Activated CD4-positive, alpha-beta T cell treated with anti-CD3 and anti-CD28 coated beads, Interleukin-2, amount 10 ng/mL, durations not matched to agents 24 days and 14 days (primary cell): ENCODE results near the gene PRKN. TPM values are rescaled to one million over a fixed set of nuclear protein-coding genes. Genes with fewer than 3 reads are reported as not detected.

Source experiments
- DNase-seq: peaks from one replicate; pipeline ENCODE4 v3.0.0; 2022
- H3K27ac Mint-ChIP-seq: one replicate; pipeline ENCODE4 v1.8.0; 2022; ENCODE audit warnings: mild to moderate bottlenecking, mixed read lengths
- H3K27me3 Mint-ChIP-seq: one replicate; pipeline ENCODE4 v1.8.0; 2022; ENCODE audit warnings: mixed read lengths
- H3K36me3 Mint-ChIP-seq: one replicate; pipeline ENCODE4 v1.8.0; 2022; ENCODE audit warnings: low read depth, mild to moderate bottlenecking, mixed read lengths
- H3K4me1 Mint-ChIP-seq: one replicate; pipeline ENCODE4 v1.8.0; 2021; ENCODE audit warnings: mixed read lengths
- H3K4me3 Mint-ChIP-seq: one replicate; pipeline ENCODE4 v1.8.0; 2022; ENCODE audit warnings: mild to moderate bottlenecking, moderate library complexity, mixed read lengths
- H3K9me3 Mint-ChIP-seq: one replicate; pipeline ENCODE4 v1.8.0; 2021; ENCODE audit warnings: mixed read lengths
- intact Hi-C: fragments of 100-400 bp; cut with micrococcal nuclease; formaldehyde crosslinking; loops from one replicate; pipeline ENCODE4 v1.15.1; 2023
- total RNA-seq: library from RNA; stranded (reverse); gene quantifications from 2 replicates; pipeline ENCODE4 v1.2.3, GENCODE V29; 2022

PRKN gene
- total RNA-seq, 1 donor from 2014 or later: not detected

DNA sequence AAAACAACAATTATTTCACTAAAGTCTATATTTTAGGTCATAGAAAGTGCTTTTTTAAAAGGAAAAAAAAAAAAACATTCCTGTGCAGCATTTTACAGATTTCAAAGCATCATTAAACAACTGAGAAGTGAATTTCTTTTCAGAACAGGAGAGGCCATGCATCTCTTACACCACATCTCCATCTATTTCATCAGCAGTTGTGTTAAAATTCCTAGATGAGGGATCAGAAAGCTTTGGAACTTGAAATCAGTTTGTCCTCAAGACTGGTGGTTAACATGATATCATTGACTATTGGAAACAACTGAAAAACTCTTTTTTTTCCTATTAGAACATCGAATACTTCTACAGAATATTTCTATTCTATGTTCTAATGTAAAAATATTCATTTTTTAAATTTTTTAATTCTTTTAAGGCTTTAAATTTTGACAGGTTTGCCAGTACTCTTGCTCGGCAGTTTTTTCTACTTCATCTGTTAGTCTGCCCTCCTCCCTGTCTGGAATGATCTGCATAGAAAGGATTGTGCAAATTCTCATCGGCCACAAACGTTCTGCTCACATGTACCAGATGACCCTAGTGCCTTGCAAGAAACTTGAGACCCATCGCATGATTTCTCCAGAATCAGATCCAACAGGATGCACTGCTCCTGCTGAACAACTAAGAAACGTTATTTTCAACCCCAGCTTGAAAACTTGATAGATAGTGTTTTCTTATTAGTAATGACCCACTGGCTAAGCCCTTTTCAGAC is 1042.7 kb downstream of the PRKN start:
- Mint-ChIP-seq H3K27me3 (no peaks in the 10 kb centered on the region), H3K36me3 (no peaks in the 10 kb centered on the region), H3K4me3 (no peak overlapping the region), H3K4me1 (no peaks in the 10 kb centered on the region), H3K9me3 (no peaks in the 10 kb centered on the region), H3K27ac (no peak overlapping the region)
- intact Hi-C loops: no loop called here
- no peak for DNase-seq

- Mint-ChIP-seq H3K4me3 (no peak overlapping the region), H3K27ac (no peak overlapping the region), H3K27me3 (no peaks in the 10 kb centered on the region), H3K36me3 (no peaks in the 10 kb centered on the region), H3K4me1 (no peaks in the 10 kb centered on the region), H3K9me3 (no peaks in the 10 kb centered on the region)
- DNase-seq: no peak
- intact Hi-C loops: no loop called here
Measured at GRCh38 chr6:161683400-161683799, 1044.2 kb downstream of the PRKN start.

DNA sequence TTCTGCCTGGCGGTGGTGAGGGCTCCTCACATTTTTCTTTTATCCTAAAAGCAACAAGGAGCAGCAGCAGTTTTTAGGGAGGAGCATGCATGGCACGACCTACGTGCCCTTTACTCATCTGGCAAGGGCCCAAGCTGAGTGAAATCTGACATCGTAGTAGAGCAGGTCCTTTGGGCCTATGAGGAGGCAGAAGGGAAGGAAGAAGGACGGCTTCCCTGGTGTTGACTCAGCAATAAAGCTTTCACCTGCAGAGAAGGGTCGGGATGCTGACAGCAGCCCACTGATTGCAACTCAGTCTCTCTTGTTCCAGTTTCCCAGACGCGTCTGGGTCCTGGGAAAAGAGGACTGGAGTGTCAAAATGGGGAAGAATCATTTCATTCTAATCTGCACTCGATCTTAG is 1044.6 kb downstream of the PRKN start:
- no peaks in the 10 kb centered on the region for H3K27me3 Mint-ChIP-seq
- H3K27ac Mint-ChIP-seq: no peak overlapping the region
- H3K4me3 Mint-ChIP-seq: no peak overlapping the region
- H3K4me1 Mint-ChIP-seq: no peaks in the 10 kb centered on the region
- intact Hi-C loops: no loop called here
- no peaks in the 10 kb centered on the region for H3K9me3 Mint-ChIP-seq
- H3K36me3 Mint-ChIP-seq: no peaks in the 10 kb centered on the region
- no peak for DNase-seq

DNA sequence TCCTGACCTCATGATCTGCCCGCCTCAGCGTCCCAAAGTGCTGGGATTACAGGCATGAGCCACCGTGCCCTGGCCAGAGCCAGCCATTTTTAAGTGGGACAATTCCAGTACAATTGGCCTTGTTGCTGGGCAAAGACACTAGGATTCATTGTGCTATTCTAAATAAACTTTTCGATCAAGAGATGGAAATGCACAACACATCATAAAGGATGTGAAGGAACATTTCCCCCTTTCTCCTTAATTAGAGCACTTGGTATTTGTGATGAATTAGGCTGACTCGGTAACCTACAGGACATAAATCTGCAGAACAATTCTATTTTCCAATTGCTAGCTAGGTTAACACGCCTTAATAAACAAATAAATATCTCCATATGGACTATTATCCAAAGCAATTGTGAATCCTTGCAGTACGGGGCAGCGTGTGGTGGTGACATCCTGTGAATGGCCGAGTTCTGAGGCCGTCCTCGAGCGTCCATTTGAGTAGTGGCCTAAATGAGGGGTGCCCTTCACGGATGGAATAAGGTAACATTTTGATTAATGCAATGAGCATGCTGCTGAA is 1047.5 kb downstream of the PRKN start:
- no peak overlapping the region for H3K27ac Mint-ChIP-seq
- no peaks in the 10 kb centered on the region for H3K4me1 Mint-ChIP-seq
- intact Hi-C loops: no loop called here
- no peak overlapping the region for H3K4me3 Mint-ChIP-seq
- no peaks in the 10 kb centered on the region for H3K27me3 Mint-ChIP-seq
- no peaks in the 10 kb centered on the region for H3K36me3 Mint-ChIP-seq
- H3K9me3 Mint-ChIP-seq: no peaks in the 10 kb centered on the region
- no peak for DNase-seq

- no peak overlapping the region for H3K4me3 Mint-ChIP-seq
Measured at GRCh38 chr6:161677188-161677587, 1050.4 kb downstream of the PRKN start.

GRCh38 chr6:161676586-161676985 is 1051.0 kb downstream of the PRKN start:
- Mint-ChIP-seq H3K27ac (no peak overlapping the region), H3K36me3 (no peaks in the 10 kb centered on the region), H3K4me1 (no peaks in the 10 kb centered on the region), H3K9me3 (no peaks in the 10 kb centered on the region), H3K27me3 (no peaks in the 10 kb centered on the region), H3K4me3 (no peak overlapping the region)
- intact Hi-C loops: no loop called here
- no peak for DNase-seq

More at GRCh38 chr6:161677188-161677587, 1050.4 kb downstream of the PRKN start:
- Mint-ChIP-seq H3K36me3 (no peaks in the 10 kb centered on the region), H3K27ac (no peak overlapping the region), H3K4me1 (no peaks in the 10 kb centered on the region), H3K27me3 (no peaks in the 10 kb centered on the region), H3K9me3 (no peaks in the 10 kb centered on the region)
- intact Hi-C loops: no loop called here
- no peak for DNase-seq

DNA sequence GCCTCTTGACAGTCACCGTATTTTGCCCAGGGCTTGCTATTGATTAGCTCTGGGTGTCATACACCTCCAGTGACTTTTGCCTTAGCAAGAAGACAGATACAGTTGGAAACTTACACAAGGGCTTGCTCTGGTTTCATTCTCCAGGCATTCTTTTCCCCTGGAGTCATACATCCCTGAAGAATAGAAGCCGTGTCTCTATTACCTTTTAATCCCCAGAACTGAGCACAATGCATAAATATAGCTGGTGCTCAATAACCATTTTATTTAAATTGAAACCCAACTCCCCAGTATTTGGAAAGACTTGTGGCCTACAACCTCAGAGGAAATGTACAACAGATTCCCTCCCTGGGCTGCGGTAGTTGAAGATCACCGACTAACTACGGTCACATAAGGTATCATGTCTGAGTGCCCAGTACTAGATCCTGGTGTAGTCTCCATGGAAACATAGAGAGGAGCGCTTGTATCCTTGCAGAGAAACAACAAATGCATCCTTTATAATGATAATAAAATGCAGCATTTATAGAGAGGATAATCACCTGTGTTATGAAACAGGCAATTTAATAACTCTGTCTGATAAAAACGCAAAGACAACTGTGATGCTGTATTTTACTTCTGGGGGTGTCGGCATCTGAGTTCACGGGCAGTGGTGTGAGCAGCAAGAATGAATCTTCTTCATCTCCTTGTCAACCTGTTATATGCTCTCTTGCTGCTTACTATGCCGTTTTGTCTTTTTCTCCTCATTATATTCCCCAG is 1052.5 kb downstream of the PRKN start:
- Mint-ChIP-seq H3K4me3 (no peak overlapping the region), H3K27me3 (no peaks in the 10 kb centered on the region), H3K27ac (no peak overlapping the region), H3K36me3 (no peaks in the 10 kb centered on the region), H3K4me1 (no peaks in the 10 kb centered on the region), H3K9me3 (no peaks in the 10 kb centered on the region)
- no peak for DNase-seq
- intact Hi-C loops: no loop called here

DNA sequence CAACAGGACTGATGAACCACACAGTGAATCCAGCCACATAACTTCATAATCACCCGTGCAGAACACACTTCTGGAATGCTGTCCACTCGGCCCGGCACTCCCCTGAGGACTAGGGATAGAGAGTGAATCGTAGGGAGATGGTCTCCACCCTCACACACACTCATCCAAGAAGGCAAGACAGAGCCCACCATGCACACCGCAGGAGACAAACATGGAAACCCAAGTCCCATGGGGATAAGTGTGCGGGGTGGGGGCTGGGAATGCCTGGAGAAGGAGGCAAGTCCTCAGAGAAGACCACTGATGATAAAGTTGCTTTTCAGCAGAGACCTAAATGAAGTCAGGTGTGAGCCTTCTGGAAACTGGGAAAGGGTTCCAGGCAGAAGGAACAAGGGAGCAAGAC is 1054.5 kb downstream of the PRKN start:
- H3K9me3 Mint-ChIP-seq: no peaks in the 10 kb centered on the region
- H3K4me3 Mint-ChIP-seq: no peak overlapping the region
- intact Hi-C loops: no loop called here
- H3K36me3 Mint-ChIP-seq: no peaks in the 10 kb centered on the region
- no peak overlapping the region for H3K27ac Mint-ChIP-seq
- DNase-seq: no peak
- H3K4me1 Mint-ChIP-seq: no peaks in the 10 kb centered on the region
- no peaks in the 10 kb centered on the region for H3K27me3 Mint-ChIP-seq

DNA sequence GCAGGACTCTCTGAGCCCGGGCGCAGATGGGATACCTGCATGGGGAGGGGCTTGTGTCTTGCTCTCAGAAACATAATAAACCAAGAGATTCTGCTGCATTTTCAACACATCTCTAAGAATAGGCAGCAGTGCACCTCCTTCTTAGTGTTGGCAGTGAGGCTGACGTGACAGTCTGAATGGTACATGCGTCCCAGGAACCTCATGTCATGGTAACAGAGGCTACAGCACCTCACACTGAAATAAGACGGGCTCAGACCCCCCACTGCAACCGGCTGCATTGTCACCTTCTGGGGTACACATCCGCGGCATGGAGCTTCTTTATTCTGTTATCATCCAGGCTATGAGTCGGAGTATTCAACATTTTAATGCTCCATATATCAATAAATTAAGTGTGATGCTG is 1056.4 kb downstream of the PRKN start:
- intact Hi-C loops: no loop called here
- no peaks in the 10 kb centered on the region for H3K27me3 Mint-ChIP-seq
- no peak overlapping the region for H3K27ac Mint-ChIP-seq
- no peaks in the 10 kb centered on the region for H3K4me1 Mint-ChIP-seq
- DNase-seq: no peak
- H3K9me3 Mint-ChIP-seq: no peaks in the 10 kb centered on the region
- no peaks in the 10 kb centered on the region for H3K36me3 Mint-ChIP-seq
- H3K4me3 Mint-ChIP-seq: no peak overlapping the region

GRCh38 chr6:161668665-161669064 is 1058.9 kb downstream of the PRKN start:
- H3K36me3 Mint-ChIP-seq: no peaks in the 10 kb centered on the region
- H3K4me1 Mint-ChIP-seq: no peaks in the 10 kb centered on the region
- no peak overlapping the region for H3K4me3 Mint-ChIP-seq
- intact Hi-C loops: no loop called here
- H3K27me3 Mint-ChIP-seq: no peaks in the 10 kb centered on the region
- no peaks in the 10 kb centered on the region for H3K9me3 Mint-ChIP-seq
- H3K27ac Mint-ChIP-seq: no peak overlapping the region
- no peak for DNase-seq

DNA sequence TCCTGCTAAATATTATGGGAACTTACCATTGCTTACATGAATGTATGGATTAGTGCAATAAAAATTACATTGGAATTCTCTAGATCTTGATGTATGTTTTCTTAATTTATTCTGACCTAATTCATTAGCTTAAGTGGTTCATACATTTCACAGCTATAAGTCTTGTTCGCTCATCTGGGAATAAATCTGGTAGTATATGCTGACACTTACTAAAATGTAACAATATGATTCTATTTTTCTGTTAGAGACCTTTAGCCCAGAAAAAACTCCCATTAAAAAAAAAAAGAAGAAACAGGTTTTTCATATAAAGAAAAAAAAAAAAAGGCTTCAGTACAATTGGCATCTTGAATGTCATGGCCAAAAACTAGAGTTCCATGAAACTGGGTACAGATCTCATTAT is 1059.6 kb downstream of the PRKN start:
- H3K27ac Mint-ChIP-seq: no peak overlapping the region
- H3K4me3 Mint-ChIP-seq: no peak overlapping the region
- DNase-seq: no peak
- H3K27me3 Mint-ChIP-seq: no peaks in the 10 kb centered on the region
- no peaks in the 10 kb centered on the region for H3K36me3 Mint-ChIP-seq
- intact Hi-C loops: no loop called here
- H3K4me1 Mint-ChIP-seq: no peaks in the 10 kb centered on the region
- H3K9me3 Mint-ChIP-seq: no peaks in the 10 kb centered on the region

DNA sequence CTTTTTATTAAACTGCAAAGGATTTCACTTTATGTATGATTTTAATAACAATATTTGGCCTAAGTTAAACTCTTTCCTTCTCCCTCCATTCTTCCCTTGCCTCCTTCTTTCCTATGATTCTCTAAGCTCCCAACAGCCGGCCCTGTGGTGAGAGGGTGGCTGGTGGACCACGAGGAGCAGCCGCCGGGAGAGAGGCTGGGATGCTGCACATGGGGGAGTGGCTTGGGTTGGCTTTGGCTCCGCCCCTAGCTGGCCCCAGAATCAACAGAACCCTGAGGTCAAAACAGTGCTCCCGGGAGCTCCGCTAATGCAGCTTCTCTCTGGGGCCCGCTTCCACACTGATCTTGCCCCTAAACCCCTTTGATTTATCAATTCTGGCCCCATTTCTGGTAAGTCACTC is 1063.9 kb downstream of the PRKN start:
- Mint-ChIP-seq H3K36me3 (no peaks in the 10 kb centered on the region), H3K4me1 (no peaks in the 10 kb centered on the region), H3K27me3 (no peaks in the 10 kb centered on the region), H3K4me3 (no peak overlapping the region), H3K9me3 (no peaks in the 10 kb centered on the region), H3K27ac (no peak overlapping the region)
- DNase-seq: no peak
- intact Hi-C loops: no loop called here

GRCh38 chr6:161660666-161661571 is 1066.6 kb downstream of the PRKN start:
- H3K27ac Mint-ChIP-seq: no peak overlapping the region

GRCh38 chr6:161658211-161658610 is 1069.4 kb downstream of the PRKN start:
- intact Hi-C loops: no loop called here
- Mint-ChIP-seq H3K27me3 (no peaks in the 10 kb centered on the region), H3K4me3 (no peak overlapping the region), H3K9me3 (no peaks in the 10 kb centered on the region), H3K4me1 (no peaks in the 10 kb centered on the region), H3K27ac (no peak overlapping the region), H3K36me3 (no peaks in the 10 kb centered on the region)
- DNase-seq: no peak

More at GRCh38 chr6:161660666-161661571, 1066.6 kb downstream of the PRKN start:
- Mint-ChIP-seq H3K36me3 (no peaks in the 10 kb centered on the region), H3K4me1 (no peaks in the 10 kb centered on the region), H3K4me3 (no peak overlapping the region), H3K9me3 (no peaks in the 10 kb centered on the region), H3K27me3 (no peaks in the 10 kb centered on the region)
- intact Hi-C loops: no loop called here
- no peak for DNase-seq
